ENCODE data around the gene SHISA4. TPM values are rescaled to one million over a fixed set of nuclear protein-coding genes. Genes with fewer than 3 reads are reported as not detected.

SHISA4 gene
- total and polyA plus RNA-seq, 3 experiments from 2014 or later = 0.24 to 0.88 (median 0.41) TPM

DNA sequence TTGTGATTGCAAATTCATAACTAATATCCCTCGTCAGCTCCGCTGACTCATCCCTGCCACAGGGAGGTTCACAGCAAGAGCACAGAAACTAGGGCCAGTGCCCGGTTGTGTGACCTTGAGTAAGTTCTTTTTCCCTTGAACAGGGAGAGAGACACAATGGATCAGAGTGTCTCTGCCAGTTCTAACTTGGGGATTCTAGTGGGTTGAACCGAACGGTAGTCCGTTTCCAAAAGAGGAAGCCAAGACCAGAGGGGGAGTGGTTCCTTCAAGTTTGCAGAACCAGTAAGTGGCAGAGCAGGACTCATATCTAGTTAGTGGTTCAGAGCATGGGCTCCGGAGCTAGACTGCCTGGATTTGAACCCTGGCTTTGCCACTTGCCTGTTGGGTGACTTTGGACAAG is 4.9 kb upstream of the SHISA4 start:
- no peaks in the 10 kb centered on the region for H3K36me3 Mint-ChIP-seq
- peaks cover 14 to 18% of the 10 kb centered on the region in 2 donors for H3K27me3 Mint-ChIP-seq
- H3K4me3 ChIP-seq (ENCODE audit: low read length) = no peak overlapping the region
- DNase-seq = no peak
- CTCF ChIA-PET = interaction anchor here (1.4 to 6.0 kb wide), 2 partner anchors 11 to 14 kb away, joined by 4 to 45 read pairs; no protein-coding TSS in a partner anchor
- H3K4me1 ChIP-seq (ENCODE audit: insufficient read depth, low read length) = no peaks in the 10 kb centered on the region
- POLR2A ChIA-PET = no interaction called here
- no peaks in the 10 kb centered on the region for H3K36me3 ChIP-seq (ENCODE audit: insufficient read depth, low read length)
- peak overlapping the region; percentile 33 for H3K27ac ChIP-seq (ENCODE audit: low read depth, low read length)
- no peak overlapping the region for H3K27ac Mint-ChIP-seq
- H3K27me3 ChIP-seq (ENCODE audit: insufficient read depth, low read length, poor library complexity, severe bottlenecking) = peaks cover 11% of the 10 kb centered on the region
- H3K4me1 Mint-ChIP-seq = peaks cover 0 to 5% (median 0%) of the 10 kb centered on the region in 3 donors
- no peak overlapping the region for H3K4me3 Mint-ChIP-seq
- no peaks in the 10 kb centered on the region for H3K9me3 Mint-ChIP-seq
- H3K9me3 ChIP-seq (ENCODE audit: low read length) = no peaks in the 10 kb centered on the region

DNA sequence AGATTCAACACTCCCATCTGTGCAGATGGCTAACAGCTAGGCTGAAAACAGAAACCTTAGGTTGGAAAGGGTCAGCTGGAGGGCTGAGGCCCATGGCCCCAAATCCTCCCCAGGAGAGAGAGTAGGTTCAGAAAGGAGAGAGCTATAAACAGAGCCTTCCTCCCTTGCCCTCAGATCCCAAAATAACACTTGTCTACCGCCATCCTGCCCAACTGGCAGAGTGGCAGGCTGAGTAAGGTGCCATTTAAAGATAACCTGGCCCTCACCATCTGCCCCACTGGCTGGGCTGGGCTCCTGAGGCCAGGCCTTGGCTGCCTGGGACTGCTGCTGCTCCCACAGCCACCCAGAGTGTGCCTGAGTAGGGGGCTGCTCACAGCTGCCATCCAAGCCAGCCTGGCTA is 4.3 kb upstream of the SHISA4 start:
- Histone ChIP-seq H3K27me3 (ENCODE audit: insufficient read depth, low read length, poor library complexity, severe bottlenecking) (peaks cover 16% of the 10 kb centered on the region), H3K9me3 (ENCODE audit: low read length) (no peaks in the 10 kb centered on the region), H3K4me1 (ENCODE audit: insufficient read depth, low read length) (peaks cover 6% of the 10 kb centered on the region), H3K36me3 (ENCODE audit: insufficient read depth, low read length) (no peaks in the 10 kb centered on the region), H3K27ac (ENCODE audit: low read depth, low read length) (peak overlapping the region; percentile 33), H3K4me3 (ENCODE audit: low read length) (no peak overlapping the region)
- Mint-ChIP-seq H3K4me1 (peaks cover 0 to 6% (median 1%) of the 10 kb centered on the region in 3 donors), H3K4me3 (no peak overlapping the region), H3K9me3 (no peaks in the 10 kb centered on the region), H3K27me3 (peaks cover 15 to 19% of the 10 kb centered on the region in 2 donors), H3K36me3 (no peaks in the 10 kb centered on the region), H3K27ac (no peak overlapping the region)
- DNase-seq = no peak
- CTCF ChIA-PET = interaction anchor here (6.0 kb wide), 1 partner anchor 11 kb away, joined by 45 read pairs; no protein-coding TSS in a partner anchor
- POLR2A ChIA-PET = no interaction called here

DNA sequence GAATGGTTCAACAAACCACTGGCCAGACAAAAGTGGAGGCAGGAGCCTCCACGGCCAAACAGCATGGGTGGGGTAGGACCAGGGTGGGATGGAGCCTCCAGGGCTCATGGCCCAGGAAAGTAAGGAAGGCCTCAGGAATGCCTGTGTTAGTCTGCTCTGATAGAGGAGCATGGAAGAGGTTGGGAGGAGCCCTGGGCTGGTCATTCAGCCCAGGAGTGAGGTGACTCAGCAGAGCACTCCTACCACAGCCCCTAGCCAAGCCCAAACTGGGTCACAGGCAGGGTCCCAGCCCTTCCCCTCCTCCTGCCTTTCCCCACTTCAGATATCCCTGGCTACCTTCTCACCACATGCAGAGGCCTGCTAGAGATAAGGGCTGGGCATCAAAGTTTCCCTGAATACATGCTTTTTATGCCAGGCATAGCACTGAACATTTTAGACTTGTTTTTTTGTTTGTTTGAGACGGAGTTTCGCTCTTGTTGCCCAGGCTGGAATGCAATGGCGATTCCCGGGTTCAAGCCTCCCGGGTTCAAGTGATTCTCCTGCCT is 3.1 kb upstream of the SHISA4 start:
- Histone ChIP-seq H3K36me3 (ENCODE audit: insufficient read depth, low read length) (no peaks in the 10 kb centered on the region), H3K9me3 (ENCODE audit: low read length) (no peaks in the 10 kb centered on the region), H3K4me1 (ENCODE audit: insufficient read depth, low read length) (peaks cover 9% of the 10 kb centered on the region), H3K27ac (ENCODE audit: low read depth, low read length) (peak overlapping the region; percentile 12), H3K27me3 (ENCODE audit: insufficient read depth, low read length, poor library complexity, severe bottlenecking) (peaks cover 23% of the 10 kb centered on the region), H3K4me3 (ENCODE audit: low read length) (no peak overlapping the region)
- Mint-ChIP-seq H3K27me3 (peaks cover 25 to 28% of the 10 kb centered on the region in 2 donors), H3K9me3 (no peaks in the 10 kb centered on the region), H3K4me3 (peak overlapping the region in 1 of 7 donors; percentile 10), H3K4me1 (peaks cover 4 to 9% (median 4%) of the 10 kb centered on the region in 3 donors), H3K27ac (no peak overlapping the region), H3K36me3 (peaks cover 0 to 5% (median 0%) of the 10 kb centered on the region in 3 donors)
- ChIA-PET POLR2A (no interaction called here), CTCF (interaction anchor here (1.8 to 6.0 kb wide), 2 partner anchors 9 to 10 kb away, joined by 14 to 45 read pairs; no protein-coding TSS in a partner anchor)
- DNase-seq = no peak

DNA sequence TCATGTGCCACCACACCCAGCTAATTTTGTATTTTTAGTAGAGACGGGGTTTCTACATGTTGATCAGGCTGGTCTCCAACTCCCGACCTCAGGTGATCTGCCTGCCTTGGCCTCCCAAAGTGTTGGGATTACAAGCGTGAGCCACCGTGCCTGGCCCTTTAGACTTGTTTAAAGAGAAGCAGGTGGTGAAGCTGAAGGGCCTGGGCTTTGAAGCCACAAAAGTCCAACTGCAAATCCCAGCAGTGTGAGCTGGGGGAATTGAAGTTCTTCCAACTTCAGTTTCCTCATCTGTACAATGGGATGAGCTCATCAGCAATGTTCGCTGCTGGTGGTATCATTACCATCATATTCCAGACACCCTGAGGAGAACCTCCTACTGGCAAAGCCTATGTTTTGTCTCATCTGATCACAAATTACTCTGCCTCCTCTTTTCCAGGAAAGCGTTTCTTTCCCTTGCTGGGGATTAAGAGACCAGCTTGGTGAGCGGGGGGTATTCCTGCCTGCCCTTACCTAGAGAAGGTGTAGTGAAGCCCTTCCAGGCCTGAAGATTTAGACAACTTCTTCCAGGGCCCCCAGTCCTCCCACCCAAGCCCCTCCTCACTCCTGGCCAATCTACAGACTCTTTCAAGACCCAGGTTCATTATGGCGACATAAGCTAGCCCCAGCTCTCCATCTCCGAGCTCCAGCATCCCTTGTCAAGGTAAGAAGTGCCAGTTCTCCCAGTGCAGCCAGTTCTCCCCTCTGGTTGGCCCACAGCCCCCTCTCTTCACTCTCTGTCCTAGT is 2.4 kb upstream of the SHISA4 start:
- DNase-seq = no peak
- Histone ChIP-seq H3K27me3 (ENCODE audit: insufficient read depth, low read length, poor library complexity, severe bottlenecking) (peaks cover 23% of the 10 kb centered on the region), H3K9me3 (ENCODE audit: low read length) (no peaks in the 10 kb centered on the region), H3K27ac (ENCODE audit: low read depth, low read length) (no peak overlapping the region), H3K4me3 (ENCODE audit: low read length) (no peak overlapping the region), H3K36me3 (ENCODE audit: insufficient read depth, low read length) (no peaks in the 10 kb centered on the region), H3K4me1 (ENCODE audit: insufficient read depth, low read length) (peaks cover 9% of the 10 kb centered on the region)
- H3K4me1 Mint-ChIP-seq = peaks cover 4 to 9% (median 4%) of the 10 kb centered on the region in 3 donors
- POLR2A ChIA-PET = no interaction called here
- peaks cover 28 to 35% of the 10 kb centered on the region in 2 donors for H3K27me3 Mint-ChIP-seq
- peaks cover 0 to 7% (median 0%) of the 10 kb centered on the region in 3 donors for H3K36me3 Mint-ChIP-seq
- H3K9me3 Mint-ChIP-seq = no peaks in the 10 kb centered on the region
- H3K4me3 Mint-ChIP-seq = peak overlapping the region in 1 of 7 donors; percentile 35
- H3K27ac Mint-ChIP-seq = no peak overlapping the region
- CTCF ChIA-PET = interaction anchor here (1.2 to 1.8 kb wide), 3 partner anchors 7 to 13 kb away, joined by 3 to 14 read pairs (median 4); no protein-coding TSS in a partner anchor

DNA sequence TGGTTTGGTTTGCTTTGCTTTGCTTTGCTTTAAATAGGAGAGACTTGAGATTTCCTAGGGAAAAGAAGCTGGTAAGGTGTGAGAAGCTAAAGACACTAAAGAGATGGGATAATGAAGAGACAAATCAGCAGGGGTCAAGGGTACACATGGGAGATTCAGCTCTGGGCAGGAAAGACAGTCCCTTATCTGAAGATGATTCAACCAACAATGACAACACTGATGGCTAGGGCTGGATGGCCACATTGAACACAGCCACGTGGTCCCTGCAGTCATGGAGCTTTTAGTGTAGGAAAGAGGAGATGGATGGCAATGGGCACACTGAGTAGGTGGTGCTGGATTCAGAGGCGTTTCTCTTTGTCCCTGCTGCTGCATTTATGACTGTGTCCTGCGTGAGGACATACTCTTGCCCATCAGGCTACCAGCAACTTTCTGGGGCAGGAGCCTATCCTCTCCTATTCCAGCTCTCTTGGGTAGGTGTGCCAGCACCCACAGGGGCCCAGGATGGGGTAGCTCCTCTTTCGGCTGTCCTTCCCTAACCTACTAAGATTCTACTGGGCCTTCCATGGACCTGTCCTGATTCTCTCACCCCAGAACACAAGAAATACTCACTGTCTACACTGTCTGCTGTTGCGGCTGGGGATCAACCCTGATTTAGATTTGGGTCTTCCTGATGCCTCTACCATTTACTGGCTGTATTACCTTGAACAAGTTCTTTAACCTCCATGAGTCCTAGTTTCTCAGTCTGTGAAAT is 1.4 kb upstream of the SHISA4 start:
- H3K4me3 Mint-ChIP-seq = peak overlapping the region in 6 of 7 donors; percentile 28 to 75 (median 43)
- no peak overlapping the region for H3K27ac Mint-ChIP-seq
- Histone ChIP-seq H3K4me3 (ENCODE audit: low read length) (no peak overlapping the region), H3K27me3 (ENCODE audit: insufficient read depth, low read length, poor library complexity, severe bottlenecking) (peaks cover 31% of the 10 kb centered on the region), H3K27ac (ENCODE audit: low read depth, low read length) (no peak overlapping the region), H3K36me3 (ENCODE audit: insufficient read depth, low read length) (no peaks in the 10 kb centered on the region), H3K4me1 (ENCODE audit: insufficient read depth, low read length) (peaks cover 9% of the 10 kb centered on the region), H3K9me3 (ENCODE audit: low read length) (no peaks in the 10 kb centered on the region)
- no peaks in the 10 kb centered on the region for H3K9me3 Mint-ChIP-seq
- ChIA-PET CTCF (interaction anchor here (1.2 to 1.8 kb wide), 3 partner anchors 8 to 12 kb away, joined by 3 to 14 read pairs (median 4); no protein-coding TSS in a partner anchor), POLR2A (no interaction called here)
- peaks cover 33 to 45% of the 10 kb centered on the region in 2 donors for H3K27me3 Mint-ChIP-seq
- peaks cover 4 to 9% (median 4%) of the 10 kb centered on the region in 3 donors for H3K4me1 Mint-ChIP-seq
- peaks cover 0 to 7% (median 0%) of the 10 kb centered on the region in 3 donors for H3K36me3 Mint-ChIP-seq
- DNase-seq = no peak

DNA sequence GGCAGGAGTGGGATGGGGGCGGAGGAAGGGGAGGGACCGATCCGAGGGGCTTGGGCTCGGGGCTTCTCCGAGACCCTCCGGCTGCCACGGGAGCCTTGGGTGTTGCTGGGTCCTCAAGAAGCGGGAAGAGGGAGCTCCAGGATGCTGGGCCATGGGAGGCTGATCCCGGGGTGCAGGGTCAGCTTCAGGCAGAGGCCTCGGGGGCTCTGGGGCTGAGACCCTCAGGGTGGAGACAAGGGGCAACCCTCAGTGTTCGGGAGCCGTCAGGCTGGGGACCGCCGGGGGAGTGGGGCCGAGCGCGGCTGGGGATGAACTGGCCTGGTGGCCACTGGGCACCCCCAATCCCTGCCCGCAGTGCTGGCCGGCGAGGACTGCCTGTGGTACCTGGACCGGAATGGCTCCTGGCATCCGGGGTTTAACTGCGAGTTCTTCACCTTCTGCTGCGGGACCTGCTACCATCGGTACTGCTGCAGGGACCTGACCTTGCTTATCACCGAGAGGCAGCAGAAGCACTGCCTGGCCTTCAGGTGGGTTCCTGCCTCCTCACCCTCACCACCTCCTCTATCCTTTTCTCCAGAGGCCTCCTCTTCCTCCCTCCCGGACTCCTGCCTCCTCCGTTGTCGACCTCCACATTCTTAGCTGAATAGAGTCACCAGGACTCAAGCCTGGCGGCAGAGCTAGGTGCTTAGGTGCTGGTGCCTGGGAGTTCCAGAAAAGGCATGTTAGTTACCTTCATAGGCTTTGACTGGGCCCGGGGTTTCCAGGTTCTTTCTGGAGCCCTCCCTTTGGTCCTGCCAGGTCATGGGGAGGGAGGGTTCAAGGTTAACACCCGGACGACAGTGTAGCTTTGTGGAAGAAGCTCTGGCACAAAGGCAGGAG is 631 bp downstream of the SHISA4 start:
- H3K27ac Mint-ChIP-seq = peak overlapping the region in 1 of 8 donors; percentile 70
- CTCF ChIA-PET = interaction anchor here (1.7 kb wide), 1 partner anchor 11 kb away, joined by 5 read pairs; no protein-coding TSS in a partner anchor

DNA sequence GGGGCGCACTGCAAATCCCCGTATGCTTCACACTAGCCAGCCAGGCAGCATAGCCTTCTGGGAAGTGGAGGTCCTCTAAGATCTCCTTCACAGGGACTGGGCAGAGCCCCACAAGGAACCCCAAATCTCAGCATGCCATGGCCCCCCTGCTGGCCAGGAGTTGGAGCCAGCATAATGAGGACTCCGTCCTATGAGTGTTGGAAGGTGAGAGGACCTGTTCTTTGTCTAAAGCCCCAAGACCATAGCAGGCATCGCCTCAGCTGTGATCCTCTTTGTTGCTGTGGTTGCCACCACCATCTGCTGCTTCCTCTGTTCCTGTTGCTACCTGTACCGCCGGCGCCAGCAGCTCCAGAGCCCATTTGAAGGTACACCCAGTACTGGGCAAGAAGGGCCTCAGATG is 1.5 kb downstream of the SHISA4 start:
- no peak overlapping the region for H3K4me3 ChIP-seq (ENCODE audit: low read length)
- H3K9me3 Mint-ChIP-seq = no peaks in the 10 kb centered on the region
- H3K27me3 Mint-ChIP-seq = peaks cover 50 to 61% of the 10 kb centered on the region in 2 donors
- DNase-seq = no peak
- CTCF ChIA-PET = no interaction called here
- peaks cover 33% of the 10 kb centered on the region for H3K27me3 ChIP-seq (ENCODE audit: insufficient read depth, low read length, poor library complexity, severe bottlenecking)
- no peaks in the 10 kb centered on the region for H3K9me3 ChIP-seq (ENCODE audit: low read length)
- H3K4me1 ChIP-seq (ENCODE audit: insufficient read depth, low read length) = peaks cover 9% of the 10 kb centered on the region
- peak overlapping the region in 1 of 7 donors; percentile 41 for H3K4me3 Mint-ChIP-seq
- H3K4me1 Mint-ChIP-seq = peaks cover 4 to 9% (median 4%) of the 10 kb centered on the region in 3 donors
- H3K36me3 Mint-ChIP-seq = peaks cover 0 to 7% (median 0%) of the 10 kb centered on the region in 3 donors
- H3K27ac ChIP-seq (ENCODE audit: low read depth, low read length) = no peak overlapping the region
- POLR2A ChIA-PET = no interaction called here
- H3K27ac Mint-ChIP-seq = no peak overlapping the region
- no peaks in the 10 kb centered on the region for H3K36me3 ChIP-seq (ENCODE audit: insufficient read depth, low read length)

More for the DNA sequence above, 631 bp downstream of the SHISA4 start:
- H3K36me3 Mint-ChIP-seq = peaks cover 0 to 7% (median 0%) of the 10 kb centered on the region in 3 donors
- H3K4me1 Mint-ChIP-seq = peaks cover 4 to 9% (median 4%) of the 10 kb centered on the region in 3 donors
- no peak overlapping the region for H3K27ac ChIP-seq (ENCODE audit: low read depth, low read length)
- no peaks in the 10 kb centered on the region for H3K9me3 ChIP-seq (ENCODE audit: low read length)
- peak overlapping the region; percentile 39 for H3K4me3 ChIP-seq (ENCODE audit: low read length)
- no peaks in the 10 kb centered on the region for H3K9me3 Mint-ChIP-seq
- H3K27me3 Mint-ChIP-seq = peaks cover 49 to 61% of the 10 kb centered on the region in 2 donors
- DNase-seq = no peak
- no peaks in the 10 kb centered on the region for H3K36me3 ChIP-seq (ENCODE audit: insufficient read depth, low read length)
- peak overlapping the region; percentile 46 to 77 (median 76) for H3K4me3 Mint-ChIP-seq
- H3K4me1 ChIP-seq (ENCODE audit: insufficient read depth, low read length) = peaks cover 9% of the 10 kb centered on the region
- H3K27me3 ChIP-seq (ENCODE audit: insufficient read depth, low read length, poor library complexity, severe bottlenecking) = peaks cover 33% of the 10 kb centered on the region
- POLR2A ChIA-PET = no interaction called here
